ENCODE results near the gene RPA3.

- TF ChIP-seq CTCF (IDR thresholded peaks at IDR 0.05; ENCODE audit: low read depth, low read length) (no peak), EZH2phosphoT487 (IDR thresholded peaks at IDR 0.05; ENCODE audit: low read depth) (no peak)
Measured at GRCh38 chr7:7719236-7719635, 829 bp upstream of the RPA3 start.

Data from OCI-LY3 (cell line).